H1 (cell line): Measurements from ENCODE around the gene MXRA7. TPM values are rescaled to one million over a fixed set of nuclear protein-coding genes. Genes with fewer than 3 reads are reported as not detected.

Source experiments
- CEBPB ChIP-seq: IDR thresholded peaks from 2 replicates; pipeline ENCODE4 v1.6.1; 2012; ENCODE audit warnings: low read depth, low read length
- EZH2 ChIP-seq: fragments of 200-600 bp; sonication (generic); IDR thresholded peaks from 2 replicates; pipeline ENCODE4 v1.7.1; 2012; ENCODE audit warnings: low read depth, mild to moderate bottlenecking, moderate library complexity, low read length, inconsistent platforms; ENCODE audit not compliant: severe bottlenecking
- KDM5A ChIP-seq: fragments of 200-600 bp; IDR thresholded peaks from 2 replicates; pipeline ENCODE4 v1.7.1; 2012; ENCODE audit warnings: mild to moderate bottlenecking, low read length, inconsistent platforms, mixed read lengths
- RBBP5 ChIP-seq: IDR thresholded peaks from 2 replicates; pipeline ENCODE4 v1.7.1; 2012; ENCODE audit warnings: low read depth, mild to moderate bottlenecking, inconsistent platforms, low read length, moderate library complexity, borderline replicate concordance
- RNF2 ChIP-seq: fragments of 200-900, 300-1000 bp; sonication (generic); IDR thresholded peaks from 2 replicates; pipeline ENCODE4 v1.7.1; 2016; ENCODE audit warnings: borderline replicate concordance, low read depth, mild to moderate bottlenecking, antibody characterized with exemption, low read length; ENCODE audit not compliant: poor library complexity, severe bottlenecking; ENCODE audit errors: missing control alignments
- SIN3A ChIP-seq, 2 experiments: IDR thresholded peaks in 1 of 2; conservative IDR thresholded peaks in 1 of 2; 2 replicates each; pipeline ENCODE4 v1.6.1; 2011 to 2012; ENCODE audit warnings: low read length in 2 of 2, improper control_type of control experiment in 1 of 2, low read depth in 1 of 2, mild to moderate bottlenecking in 1 of 2
- TAF7 ChIP-seq: optimal IDR thresholded peaks from 2 replicates; pipeline ENCODE3; 2011; ENCODE audit warnings: low read depth, mild to moderate bottlenecking, inconsistent platforms, low read length, moderate library complexity, borderline replicate concordance
- TCF12 ChIP-seq: IDR thresholded peaks from 2 replicates; pipeline ENCODE4 v1.6.1; 2011; ENCODE audit warnings: low read depth, mild to moderate bottlenecking, low read length
- polyA plus RNA-seq, 7 experiments: library from polyadenylated mRNA; depleted of rRNA in 3 of 7; stranded (reverse) in 5 of 7; unstranded in 2 of 7; fragments of >200 nt in 5 of 7; fragments of 200-250 nt in 2 of 7; gene quantifications; 1 replicate in 5 of 7; 2 replicates in 1 of 7; 4 replicates in 1 of 7; pipeline versions ENCODE4 v1.2.1 to v1.2.3, GENCODE V29; 2011 to 2013; ENCODE audit warnings: missing spikeins in 2 of 7, mixed read lengths in 2 of 7
- total RNA-seq: library from RNA; stranded (reverse); fragmentation: NEBNext Ultra II Directional; extraction: Animal tissue kit (Norgen Biotek cat#: 25700); gene quantifications from 2 replicates; pipeline ENCODE4 v1.2.1, GENCODE V29; 2021
- TF ChIP-seq, protein P1 (sequence below): IDR thresholded peaks from 2 replicates; pipeline ENCODE4 v1.6.1; 2012; ENCODE audit warnings: low read length, inconsistent platforms

The MXRA7 gene
- total and polyA plus RNA-seq, 2 of the 8 experiments (the other 6 are each of a cell fraction or from before 2014, with no cell fraction given), result 17.8 to 26.6 TPM

DNA sequence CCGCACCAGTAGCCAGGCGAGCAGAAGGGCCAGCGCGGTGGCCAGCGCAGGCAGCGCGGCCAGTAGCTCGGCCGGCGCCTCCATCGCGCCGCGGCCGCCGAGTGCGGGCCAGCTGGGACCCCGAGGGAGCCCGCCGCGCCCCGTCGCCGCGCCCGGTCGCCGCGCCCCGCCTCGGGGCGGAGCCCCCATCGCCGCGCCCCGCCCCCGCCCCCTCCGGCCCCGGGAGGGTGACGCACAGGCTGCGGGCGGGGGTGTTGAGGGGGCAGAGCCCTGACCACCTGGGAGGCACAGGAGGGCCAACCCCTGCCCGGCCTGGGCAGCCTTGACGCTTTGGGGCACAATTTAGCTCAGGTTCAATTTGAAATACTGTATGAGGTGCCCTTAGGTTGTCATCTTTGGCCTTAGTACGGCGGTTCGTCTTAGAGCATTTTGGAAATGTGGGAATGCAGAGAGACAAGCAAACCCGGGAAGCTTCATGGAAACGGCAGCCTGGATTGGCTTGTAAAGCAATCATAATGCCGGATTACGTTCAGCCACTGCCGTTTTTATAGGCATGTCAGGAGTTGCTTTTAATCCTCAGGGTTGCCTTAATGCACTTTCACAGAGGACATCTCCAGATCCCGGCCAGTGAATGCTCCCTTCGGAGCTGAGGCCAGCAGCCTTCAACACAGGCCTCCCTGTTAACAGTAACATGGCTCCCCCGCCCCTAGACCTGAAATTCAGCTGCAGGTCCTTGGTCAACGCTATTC is at the start of gene MXRA7 (continued):
- TF ChIP-seq SIN3A (conservative IDR thresholded peaks at IDR 0.05 in 1 of 2, IDR thresholded peaks at IDR 0.05 in 1 of 2; ENCODE audit: low read depth in 1 of 2, low read length in 2 of 2), result peak in 1 of 2 experiments; percentile 16; a peak in 2 of 4 replicates
- no peak for TF ChIP-seq KDM5A
- TF ChIP-seq RBBP5, result no peak
- TF ChIP-seq CEBPB, result no peak
- no peak for TF ChIP-seq EZH2
- TF ChIP-seq, protein P1, sequence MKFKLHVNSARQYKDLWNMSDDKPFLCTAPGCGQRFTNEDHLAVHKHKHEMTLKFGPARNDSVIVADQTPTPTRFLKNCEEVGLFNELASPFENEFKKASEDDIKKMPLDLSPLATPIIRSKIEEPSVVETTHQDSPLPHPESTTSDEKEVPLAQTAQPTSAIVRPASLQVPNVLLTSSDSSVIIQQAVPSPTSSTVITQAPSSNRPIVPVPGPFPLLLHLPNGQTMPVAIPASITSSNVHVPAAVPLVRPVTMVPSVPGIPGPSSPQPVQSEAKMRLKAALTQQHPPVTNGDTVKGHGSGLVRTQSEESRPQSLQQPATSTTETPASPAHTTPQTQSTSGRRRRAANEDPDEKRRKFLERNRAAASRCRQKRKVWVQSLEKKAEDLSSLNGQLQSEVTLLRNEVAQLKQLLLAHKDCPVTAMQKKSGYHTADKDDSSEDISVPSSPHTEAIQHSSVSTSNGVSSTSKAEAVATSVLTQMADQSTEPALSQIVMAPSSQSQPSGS, result no peak
- TF ChIP-seq TCF12, result no peak
- TF ChIP-seq TAF7, result no peak
- TF ChIP-seq RNF2, result no peak
